ENCODE results near the gene NCS1.

NCS1 gene

DNA sequence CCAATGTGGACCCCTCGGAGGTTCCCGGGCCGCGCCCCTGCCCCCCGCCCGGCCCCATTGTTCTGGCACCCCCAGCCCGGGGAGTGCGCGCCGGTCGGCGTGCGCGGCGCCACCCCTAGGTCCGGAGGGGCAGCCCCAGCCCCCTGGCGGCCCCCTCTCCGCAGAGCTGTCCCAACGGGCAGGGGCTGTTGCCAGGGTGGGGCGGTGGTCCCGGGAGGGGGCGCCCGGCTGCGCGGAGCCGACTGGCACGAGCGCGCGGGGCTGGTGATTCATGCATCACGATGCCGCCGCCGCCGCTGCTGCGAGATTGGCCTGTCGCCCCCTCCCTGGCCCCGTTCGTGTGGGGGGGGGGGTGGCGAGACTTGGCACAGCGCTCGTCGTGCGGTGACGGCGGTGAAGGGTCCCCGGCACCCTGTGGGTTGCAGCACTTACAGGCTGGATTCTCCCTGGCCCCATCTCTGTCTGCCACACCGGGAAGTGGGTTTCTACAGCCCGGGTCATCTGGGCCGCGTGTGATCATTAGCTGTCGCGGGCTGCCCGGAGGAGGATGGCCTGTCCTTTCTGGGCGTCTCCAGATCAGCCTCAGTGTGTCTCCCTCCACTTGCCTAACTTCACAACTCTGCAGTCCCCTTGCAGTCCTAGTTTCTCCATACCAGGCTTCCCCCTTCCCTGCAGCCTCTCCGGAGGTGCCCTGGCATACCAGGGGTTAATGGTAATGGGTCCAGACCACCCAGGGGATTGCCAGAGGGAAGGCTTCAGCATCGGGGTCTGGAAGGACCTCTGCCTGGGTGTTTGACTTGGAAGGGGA, 858 bp downstream of the NCS1 start:
- TF ChIP-seq, protein P1, sequence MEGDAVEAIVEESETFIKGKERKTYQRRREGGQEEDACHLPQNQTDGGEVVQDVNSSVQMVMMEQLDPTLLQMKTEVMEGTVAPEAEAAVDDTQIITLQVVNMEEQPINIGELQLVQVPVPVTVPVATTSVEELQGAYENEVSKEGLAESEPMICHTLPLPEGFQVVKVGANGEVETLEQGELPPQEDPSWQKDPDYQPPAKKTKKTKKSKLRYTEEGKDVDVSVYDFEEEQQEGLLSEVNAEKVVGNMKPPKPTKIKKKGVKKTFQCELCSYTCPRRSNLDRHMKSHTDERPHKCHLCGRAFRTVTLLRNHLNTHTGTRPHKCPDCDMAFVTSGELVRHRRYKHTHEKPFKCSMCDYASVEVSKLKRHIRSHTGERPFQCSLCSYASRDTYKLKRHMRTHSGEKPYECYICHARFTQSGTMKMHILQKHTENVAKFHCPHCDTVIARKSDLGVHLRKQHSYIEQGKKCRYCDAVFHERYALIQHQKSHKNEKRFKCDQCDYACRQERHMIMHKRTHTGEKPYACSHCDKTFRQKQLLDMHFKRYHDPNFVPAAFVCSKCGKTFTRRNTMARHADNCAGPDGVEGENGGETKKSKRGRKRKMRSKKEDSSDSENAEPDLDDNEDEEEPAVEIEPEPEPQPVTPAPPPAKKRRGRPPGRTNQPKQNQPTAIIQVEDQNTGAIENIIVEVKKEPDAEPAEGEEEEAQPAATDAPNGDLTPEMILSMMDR (IDR thresholded peaks at IDR 0.05; ENCODE audit: extremely low read depth, insufficient read depth, missing control alignments), result no peak
- DNase-seq (ENCODE audit: low spot score), result no peak
- in situ Hi-C loops (cut with MboI; ENCODE audit: low pct_unique_long_range_greater_than_20kb, low sequenced_read_pairs, unreplicated experiment), result no loop called here

DNA sequence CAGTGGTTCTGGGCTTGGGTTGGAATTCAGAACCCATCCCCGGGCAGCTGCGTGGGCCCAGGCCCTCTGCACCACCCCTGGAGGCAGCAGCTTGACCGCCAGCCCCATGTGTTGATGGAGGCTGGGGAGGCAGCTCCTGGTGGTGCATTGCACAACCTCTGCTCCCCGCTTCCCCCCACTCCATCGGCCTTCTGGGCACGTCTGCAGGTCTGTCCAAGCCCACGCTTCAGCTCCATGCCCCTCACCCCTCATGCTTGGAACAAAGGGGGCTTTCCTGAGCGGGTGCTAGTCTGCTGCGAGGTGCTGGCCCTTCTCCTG, 1.4 kb downstream of the NCS1 start:
- TF ChIP-seq, protein P1 (IDR thresholded peaks at IDR 0.05; ENCODE audit: extremely low read depth, insufficient read depth, missing control alignments), result no peak
- in situ Hi-C loops (cut with MboI; ENCODE audit: low pct_unique_long_range_greater_than_20kb, low sequenced_read_pairs, unreplicated experiment), result no loop called here
- no peak for DNase-seq (ENCODE audit: low spot score)

DNA sequence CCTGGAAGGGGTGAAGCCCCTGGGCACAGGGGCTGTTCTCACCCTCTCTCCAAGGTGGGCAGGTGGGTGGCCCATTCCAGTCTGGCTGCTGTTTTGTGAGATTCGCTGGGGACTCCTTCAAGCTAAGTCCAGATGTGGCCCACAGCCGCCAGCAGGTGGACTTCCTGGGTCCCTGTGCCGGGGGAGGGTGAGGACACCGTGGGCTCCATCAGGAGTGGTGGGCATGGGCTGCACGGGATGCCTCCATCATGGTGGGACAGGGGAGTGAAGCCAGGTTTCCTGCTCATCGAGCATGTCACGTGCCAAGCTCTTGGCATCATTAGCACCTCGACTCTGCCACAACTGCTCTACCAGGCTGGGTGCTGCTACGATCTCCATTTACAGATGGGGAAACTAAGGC, 1.8 kb downstream of the NCS1 start:
- in situ Hi-C loops (cut with MboI; ENCODE audit: low pct_unique_long_range_greater_than_20kb, low sequenced_read_pairs, unreplicated experiment), result no loop called here
- TF ChIP-seq, protein P1 (IDR thresholded peaks at IDR 0.05; ENCODE audit: extremely low read depth, insufficient read depth, missing control alignments), result no peak
- no peak for DNase-seq (ENCODE audit: low spot score)

DNA sequence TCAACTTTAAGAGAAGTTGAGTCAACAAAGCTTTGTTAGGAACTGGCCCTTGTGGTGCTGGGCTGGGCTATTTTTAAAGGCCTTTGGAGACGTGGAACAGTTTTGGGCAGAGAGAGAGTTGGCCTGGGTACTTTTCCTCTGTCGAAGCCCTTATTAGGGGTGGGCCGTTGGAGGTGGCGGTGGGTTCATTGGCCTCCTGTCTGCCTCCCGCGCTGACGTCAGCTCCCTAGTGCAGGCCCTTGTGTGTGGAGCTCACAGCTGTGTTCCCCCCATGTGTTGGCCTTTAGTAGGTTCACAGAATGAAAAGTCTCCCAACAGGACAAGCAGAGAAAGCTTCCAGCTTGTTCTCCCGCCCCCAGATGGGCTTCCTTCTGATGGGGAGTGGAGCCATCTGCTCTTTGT, 2.7 kb downstream of the NCS1 start:
- no peak for DNase-seq (ENCODE audit: low spot score)
- TF ChIP-seq, protein P1 (IDR thresholded peaks at IDR 0.05; ENCODE audit: extremely low read depth, insufficient read depth, missing control alignments), result no peak
- in situ Hi-C loops (cut with MboI; ENCODE audit: low pct_unique_long_range_greater_than_20kb, low sequenced_read_pairs, unreplicated experiment), result no loop called here

DNA sequence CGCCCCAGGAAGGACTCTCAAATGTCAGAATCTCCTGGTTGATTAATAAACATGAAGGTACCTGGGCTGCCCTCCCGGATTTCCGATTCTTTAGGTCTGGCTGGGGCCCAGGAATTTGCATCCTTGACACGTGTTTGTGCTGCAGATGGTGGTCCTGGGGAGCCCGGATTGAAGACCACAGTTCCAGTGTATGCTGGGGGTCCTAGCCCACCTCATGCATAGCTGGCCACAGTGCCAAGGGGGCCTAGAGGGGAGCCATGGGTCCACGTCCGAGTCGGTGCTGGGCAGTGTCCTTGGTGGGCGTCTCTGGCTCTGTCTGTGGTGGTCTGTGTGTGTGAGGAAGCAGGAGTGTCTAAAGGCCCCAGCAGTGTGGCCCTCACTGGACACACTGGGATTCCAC, 3.2 kb downstream of the NCS1 start:
- in situ Hi-C loops (cut with MboI; ENCODE audit: low pct_unique_long_range_greater_than_20kb, low sequenced_read_pairs, unreplicated experiment), result no loop called here
- TF ChIP-seq, protein P1 (IDR thresholded peaks at IDR 0.05; ENCODE audit: extremely low read depth, insufficient read depth, missing control alignments), result no peak
- DNase-seq (ENCODE audit: low spot score), result no peak

DNA sequence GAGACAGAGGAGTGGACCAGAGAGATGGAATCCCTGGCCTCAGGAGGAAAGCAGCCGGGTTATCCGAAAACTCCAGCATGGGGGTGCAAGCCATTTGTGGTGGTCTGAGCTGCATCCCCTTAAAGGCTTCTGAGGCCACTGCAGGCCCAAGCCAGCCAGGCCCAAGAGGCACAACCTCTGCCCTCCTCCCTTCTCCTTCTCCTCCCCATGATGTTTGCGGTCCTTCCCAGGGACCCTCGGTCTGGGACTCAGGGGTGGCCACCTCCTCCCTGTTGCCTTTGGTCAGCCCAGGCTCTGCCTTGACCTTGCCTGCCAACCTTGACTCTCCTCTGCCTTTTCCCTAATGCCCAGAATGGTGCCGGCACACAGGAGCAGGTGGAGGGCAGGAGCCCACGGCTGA, 4.6 kb downstream of the NCS1 start:
- in situ Hi-C loops (cut with MboI; ENCODE audit: low pct_unique_long_range_greater_than_20kb, low sequenced_read_pairs, unreplicated experiment), result no loop called here
- no peak for DNase-seq (ENCODE audit: low spot score)
- TF ChIP-seq, protein P1 (IDR thresholded peaks at IDR 0.05; ENCODE audit: extremely low read depth, insufficient read depth, missing control alignments), result no peak

Data from GM13977 (cell line).